ENCODE measurements around the gene VASP.

GRCh38 chr19:45522010-45522941, 15.0 kb downstream of the VASP start:
- no peak for TF ChIP-seq CTCF (conservative IDR thresholded peaks at IDR 0.05 in 1 of 2, IDR thresholded peaks at IDR 0.05 in 1 of 2; ENCODE audit: extremely low read depth in 1 of 2, insufficient read depth in 1 of 2, low read depth in 1 of 2, low read length in 2 of 2)
- TF ChIP-seq EZH2 (IDR thresholded peaks at IDR 0.05; ENCODE audit: borderline replicate concordance, low read length): no peak
